Measurements from ENCODE around the gene PARD3. TPM values are rescaled to one million over a fixed set of nuclear protein-coding genes. Genes with fewer than 3 reads are reported as not detected.
"Not testable (repeated sequence)": the region's sequence is repeated elsewhere in the genome, so short reads cannot be mapped to it uniquely, and the experiment has no call there.

Gene PARD3
- total RNA-seq, 1 donor from 2014 or later, result 20.6 TPM

DNA sequence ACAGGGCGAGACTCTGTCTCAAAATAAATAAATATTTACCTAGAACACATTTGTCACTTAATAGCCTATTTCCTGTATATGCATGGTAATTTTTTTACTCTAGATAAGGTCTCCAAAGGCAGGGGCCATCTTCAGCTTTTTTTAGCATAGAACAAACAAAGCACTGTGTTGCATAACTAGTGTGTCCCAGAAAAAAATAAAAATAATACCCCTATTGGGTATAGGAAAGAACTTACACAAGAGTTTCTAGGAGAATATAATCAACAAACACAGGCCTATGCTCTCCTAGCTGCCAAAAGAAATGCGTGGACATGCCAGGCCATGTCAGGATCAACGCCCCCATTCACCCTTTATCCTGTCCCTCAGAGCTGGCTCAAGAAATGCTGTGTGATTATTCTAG, 103.6 kb downstream of the PARD3 start:
- DNase-seq, result no peak

DNA sequence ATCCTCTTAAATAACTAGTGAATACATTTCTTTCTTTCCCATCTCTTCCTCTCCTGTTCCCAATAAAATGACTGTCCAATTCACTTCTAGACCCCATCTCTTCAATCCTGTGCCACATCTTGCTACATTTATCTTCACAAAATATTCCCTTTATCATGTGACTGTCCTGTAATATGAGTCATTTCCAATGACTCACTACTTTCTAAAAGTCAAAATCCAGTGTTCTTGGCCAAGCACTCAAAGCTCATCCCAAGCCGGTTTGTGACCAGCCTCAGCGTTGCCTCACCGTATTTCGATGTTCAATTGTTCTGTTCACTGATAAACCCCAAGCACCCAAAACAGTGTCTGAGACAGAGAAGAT, 104.7 kb downstream of the PARD3 start:
- no peak for DNase-seq

DNA sequence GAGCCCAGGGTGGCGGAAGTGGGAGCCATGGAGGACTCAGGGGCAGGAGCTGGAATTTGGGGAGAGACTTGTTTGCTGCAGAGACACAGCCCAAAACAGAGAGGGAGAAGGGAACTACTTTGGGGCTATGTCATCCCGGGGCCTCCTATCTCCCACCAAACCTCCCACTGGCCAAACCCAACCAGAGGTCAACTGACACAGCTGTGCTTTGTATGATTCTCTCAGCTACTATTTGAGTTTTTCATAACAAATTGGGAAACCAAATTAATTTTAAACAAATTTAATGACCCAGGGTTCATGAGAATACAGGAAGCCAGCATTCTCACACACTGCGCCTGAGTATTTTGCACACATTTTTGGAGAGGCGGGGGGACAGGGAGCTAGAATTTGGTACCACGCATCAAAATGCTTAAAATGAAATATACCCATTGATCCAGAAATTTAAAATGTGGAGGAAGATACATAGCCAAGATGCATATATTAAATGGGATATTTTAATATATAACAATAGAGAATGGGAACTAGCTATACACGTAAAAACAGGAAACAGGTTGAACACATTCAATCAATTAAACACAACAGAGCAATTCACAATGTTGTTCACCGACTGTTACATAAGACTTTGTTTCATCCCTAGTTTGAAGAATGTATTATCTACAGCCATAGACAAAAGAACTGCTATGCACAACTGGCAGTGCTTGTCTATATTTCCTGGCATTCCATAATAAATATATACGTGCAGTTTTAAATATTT, 105.3 kb downstream of the PARD3 start:
- DNase-seq, result no peak

DNA sequence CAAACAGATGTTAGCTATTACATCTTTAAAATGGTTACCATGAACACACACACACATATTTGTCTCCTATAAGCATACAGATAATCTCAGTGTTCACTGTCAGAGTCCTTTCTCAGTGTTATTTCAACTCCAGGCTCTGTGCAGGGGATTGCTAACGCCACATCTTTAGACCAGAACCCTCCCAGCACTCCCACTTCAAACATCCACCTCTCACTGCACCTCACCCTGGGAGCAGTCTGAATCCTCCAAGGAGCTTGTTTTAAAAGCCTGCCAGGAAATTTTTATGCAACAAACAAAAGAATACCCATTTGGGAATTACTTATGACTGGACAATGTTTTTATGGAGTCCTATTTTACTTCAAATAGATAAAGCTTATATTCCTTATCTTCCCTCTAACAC, 107.4 kb downstream of the PARD3 start:
- no peak for DNase-seq

DNA sequence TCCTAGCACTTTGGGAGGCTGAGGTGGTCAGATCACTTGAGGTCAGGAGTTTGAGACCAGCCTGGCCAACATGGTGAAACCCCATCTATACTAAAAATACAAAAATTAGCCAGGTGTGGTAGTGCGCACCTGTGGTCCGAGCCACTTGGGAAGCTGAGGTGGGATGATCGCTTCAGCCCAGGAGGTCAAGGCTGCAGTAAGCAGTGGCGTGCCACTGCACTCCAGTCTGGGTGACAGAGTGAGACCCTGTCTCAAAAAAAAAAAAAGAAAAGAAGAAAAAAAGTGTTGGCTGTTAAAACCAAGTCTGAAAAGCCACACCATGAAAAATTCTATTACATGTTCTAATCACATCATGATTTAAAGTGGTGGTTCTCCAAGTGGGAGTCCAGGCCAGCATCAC, 108.1 kb downstream of the PARD3 start:
- not testable (repeated sequence) for DNase-seq

DNA sequence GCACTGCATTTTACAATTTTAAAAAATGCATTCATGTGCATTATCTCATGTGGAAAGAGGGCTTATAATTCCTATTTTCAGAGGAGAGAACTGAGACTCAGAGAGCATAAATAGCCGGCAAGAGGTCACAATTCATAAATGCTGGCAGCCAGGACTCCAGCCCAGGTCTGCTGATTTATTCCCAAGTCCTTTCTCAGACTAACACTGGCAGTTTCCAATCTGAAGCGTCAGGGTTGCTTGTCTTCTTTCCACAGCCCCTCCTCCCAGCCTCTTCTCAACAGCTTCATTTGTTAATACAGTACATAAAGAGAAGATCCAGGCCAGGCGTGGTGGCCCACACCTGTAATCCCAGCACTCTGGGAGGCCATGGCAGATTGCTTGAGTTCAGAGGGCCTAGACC, 108.9 kb downstream of the PARD3 start:
- no peak for DNase-seq

DNA sequence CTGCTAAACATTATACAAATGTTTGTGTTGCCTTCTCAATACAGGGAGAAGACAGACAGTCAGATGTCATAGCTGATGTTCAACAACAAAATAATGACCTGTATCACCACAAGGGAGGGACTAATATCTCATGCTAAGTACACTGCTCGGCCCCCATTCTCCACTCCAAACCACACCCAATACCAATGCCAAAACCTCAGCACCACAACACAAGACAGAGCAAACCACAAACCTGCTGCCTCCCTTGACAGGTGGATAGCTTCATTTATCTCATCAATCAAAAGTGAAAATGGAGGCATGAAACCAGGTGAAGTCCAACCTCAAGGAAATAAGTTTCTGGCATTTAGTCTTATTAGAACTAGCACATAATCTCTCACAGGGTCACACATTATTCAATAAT, 109.5 kb downstream of the PARD3 start:
- DNase-seq, result no peak

DNA sequence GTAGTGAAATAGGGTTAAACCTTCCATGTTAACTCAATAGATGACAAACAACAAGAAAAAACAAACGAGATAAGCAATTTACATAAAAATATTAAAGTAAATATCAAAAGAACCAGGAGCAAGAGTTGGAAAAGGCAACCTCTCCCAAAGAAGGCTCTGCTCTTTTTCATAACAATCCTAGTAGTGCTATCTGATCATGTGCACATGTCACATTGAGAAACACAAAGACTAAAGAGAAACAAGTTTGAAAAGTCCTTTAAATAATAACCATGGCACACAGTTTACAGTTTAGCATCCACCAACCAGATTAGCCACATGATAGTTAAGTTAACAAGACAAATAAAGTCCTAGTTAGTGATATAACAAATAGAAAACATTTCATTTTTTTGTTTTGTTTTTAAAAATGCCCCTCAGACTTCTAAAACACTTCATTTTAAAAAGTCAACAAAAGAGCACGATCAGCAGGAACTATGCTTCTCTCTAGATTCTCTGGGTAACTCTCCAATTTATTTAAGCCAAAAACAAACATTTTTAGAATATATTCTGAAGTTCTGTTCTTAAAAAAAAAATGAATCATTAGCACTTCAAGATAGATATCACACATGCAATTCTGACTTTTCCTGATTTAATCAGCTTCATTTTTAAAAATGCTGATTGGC, 110.4 kb downstream of the PARD3 start:
- DNase-seq, result no peak

DNA sequence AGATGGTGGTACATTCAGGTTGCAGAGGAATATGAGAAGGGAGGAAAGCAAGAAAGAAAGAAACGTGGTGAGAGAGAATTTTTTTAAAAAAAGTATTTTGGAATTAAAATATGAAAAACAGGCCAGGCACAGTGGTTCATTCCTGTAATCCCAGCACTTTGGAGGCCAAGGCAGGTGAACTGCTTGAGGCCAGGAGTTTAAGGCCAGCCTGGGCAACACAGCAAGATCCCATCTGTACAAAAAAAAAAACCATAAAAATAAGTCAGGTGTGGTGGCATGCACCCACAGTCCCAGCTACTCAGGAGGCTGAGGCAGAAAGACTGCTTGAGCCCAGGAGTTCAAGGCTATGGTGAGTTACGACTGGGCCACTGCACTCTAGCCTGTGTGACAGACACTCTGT, 112.1 kb downstream of the PARD3 start:
- DNase-seq, result no peak

DNA sequence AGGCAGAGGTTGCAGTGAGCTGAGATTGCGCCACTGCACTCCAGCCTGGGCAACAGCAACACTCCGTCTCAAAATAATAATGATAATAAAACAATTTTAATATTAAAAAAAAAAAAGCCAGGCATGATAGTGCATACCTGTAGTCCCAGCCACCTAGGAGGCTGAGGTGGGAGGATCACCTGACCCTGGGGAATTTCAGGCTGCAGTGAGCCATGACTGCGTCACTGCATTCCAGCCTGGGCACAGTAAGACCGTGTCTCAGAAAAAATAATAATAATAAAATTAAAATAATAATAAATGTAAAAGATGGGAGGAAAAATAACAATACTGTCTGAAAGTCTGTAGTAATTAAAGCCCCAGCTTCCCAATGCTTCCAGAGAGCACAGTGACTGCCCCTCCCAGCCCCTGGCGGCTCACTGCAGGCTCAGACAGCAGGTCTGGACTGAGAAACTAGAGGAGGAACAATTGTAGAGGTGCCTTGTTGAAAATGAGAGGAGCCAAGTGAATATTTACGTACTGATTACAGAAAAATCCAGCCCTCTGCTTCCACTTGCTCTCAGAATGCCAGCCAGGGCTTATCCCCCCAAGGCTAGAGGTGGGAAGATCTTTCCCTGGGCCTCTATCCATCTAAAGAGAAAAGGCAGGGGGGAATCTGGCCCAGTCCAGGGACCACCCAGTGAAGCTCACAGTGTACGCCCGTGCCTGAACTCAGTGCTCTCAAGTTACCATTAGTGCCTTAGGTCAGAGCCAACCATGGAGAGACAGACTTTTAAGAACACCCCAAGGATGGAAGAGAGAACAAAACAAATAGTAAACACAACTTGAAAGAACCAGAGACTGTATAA, 112.8 kb downstream of the PARD3 start:
- no peak for DNase-seq

DNA sequence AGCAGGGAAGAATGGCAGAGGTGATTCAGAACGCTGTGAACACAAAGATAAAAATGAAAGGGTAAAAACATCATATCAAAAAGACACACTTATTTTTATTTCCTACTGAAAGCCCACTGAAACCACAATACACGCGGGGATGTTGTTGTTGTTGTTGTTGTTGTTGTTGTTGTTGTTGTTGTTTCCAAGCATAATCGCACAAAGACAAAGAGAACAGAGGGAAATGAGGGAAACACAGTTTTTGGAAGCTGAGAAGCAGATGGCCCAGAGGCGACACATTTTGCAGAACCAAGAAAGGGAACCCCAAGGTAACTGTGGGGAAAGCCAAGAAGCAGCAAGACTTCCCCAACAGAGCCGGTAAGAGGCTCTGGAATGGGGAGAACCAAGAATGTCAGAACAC, 113.9 kb downstream of the PARD3 start:
- no peak for DNase-seq

DNA sequence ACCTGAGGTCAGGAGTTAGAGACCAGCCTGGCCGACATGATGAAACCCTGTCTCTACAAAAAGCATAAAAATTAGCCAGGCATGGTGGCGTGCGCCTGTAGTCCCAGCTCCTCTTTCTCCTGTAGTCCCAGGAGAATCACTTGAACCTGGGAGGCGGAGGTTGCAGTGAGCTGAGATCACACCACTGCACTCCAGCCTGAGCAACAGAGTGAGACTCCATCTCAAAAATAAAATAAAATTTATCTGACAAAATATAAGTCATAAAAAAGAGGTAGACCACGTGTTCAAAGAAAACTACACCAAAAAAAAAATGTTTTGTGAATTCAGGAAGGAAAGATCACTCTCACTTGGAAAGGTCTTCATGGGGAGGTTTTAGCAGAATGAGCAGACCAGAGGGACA, 114.3 kb downstream of the PARD3 start:
- not testable (repeated sequence) for DNase-seq

DNA sequence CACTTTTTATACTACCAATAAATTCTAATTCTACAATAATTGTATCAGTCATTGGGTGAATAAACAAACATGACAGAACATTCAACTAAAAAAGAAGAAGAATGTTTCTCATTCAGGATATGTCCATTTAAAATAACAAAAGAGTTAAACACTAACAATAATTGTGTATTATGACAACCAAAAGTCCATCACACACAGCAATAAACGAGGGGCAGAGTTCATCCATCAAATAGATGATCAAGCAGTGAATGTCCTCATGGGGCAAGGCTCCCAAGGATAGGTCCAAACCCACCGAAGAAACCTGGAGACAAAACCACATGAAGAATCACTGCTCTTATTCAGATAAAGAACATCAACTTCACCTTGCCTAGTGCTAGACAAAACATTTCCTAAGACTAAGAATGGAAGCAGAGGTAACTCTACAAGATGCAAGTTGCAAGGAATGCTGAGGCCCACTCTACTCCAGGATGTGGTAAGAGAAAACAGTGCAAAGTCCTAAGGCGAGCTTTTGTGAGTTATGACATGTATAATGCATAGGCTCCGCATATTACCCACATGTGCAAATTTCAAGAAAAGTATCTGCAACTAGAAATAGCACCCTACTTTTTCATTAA, 115.1 kb downstream of the PARD3 start:
- no peak for DNase-seq

DNA sequence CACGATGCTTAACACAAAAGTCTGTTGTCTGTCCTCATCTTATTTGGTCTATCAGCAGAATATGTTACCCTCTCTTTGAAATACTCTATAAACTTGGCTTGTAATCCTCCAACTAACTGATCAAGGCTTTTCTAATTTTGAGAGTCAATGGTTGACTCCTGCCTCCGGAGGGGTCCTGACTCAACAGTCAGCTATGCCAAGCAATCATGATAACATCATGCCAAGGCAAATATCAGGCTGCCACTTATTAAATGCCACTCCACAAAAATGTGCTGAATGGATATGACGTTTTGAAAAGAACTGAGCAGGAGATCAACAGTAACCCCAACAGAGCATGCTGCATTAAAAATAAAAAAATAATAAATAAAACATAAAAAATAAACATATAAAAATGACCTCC, 116.1 kb downstream of the PARD3 start:
- DNase-seq, result no peak

DNA sequence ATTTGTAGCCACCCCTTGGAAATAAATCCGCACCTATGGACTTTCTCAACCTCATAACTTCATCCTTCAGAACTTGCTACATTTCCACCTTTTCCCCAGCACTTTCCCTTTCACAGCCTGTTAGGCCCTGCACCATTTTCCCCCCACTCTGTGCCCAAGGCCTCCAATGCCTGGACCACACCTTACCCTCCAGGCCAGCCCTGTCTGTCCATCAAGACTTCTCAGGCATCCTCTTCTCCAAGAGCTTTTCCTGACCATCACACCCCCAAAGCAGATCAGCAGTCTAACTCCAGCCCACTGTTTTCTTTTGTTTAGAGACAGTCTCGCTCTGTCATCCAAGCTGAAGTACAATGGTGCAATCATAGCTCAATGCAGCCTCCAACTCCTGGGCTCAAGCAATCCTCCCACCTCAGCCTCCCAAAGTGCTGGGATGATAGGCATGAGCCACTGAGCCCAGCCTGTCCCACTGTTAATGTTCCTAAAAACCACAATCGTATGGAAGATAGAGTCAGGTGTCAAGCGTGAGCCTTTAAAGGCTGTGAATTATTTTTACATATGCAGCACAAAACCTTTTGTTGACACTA, 116.8 kb downstream of the PARD3 start:
- DNase-seq, result no peak

DNA sequence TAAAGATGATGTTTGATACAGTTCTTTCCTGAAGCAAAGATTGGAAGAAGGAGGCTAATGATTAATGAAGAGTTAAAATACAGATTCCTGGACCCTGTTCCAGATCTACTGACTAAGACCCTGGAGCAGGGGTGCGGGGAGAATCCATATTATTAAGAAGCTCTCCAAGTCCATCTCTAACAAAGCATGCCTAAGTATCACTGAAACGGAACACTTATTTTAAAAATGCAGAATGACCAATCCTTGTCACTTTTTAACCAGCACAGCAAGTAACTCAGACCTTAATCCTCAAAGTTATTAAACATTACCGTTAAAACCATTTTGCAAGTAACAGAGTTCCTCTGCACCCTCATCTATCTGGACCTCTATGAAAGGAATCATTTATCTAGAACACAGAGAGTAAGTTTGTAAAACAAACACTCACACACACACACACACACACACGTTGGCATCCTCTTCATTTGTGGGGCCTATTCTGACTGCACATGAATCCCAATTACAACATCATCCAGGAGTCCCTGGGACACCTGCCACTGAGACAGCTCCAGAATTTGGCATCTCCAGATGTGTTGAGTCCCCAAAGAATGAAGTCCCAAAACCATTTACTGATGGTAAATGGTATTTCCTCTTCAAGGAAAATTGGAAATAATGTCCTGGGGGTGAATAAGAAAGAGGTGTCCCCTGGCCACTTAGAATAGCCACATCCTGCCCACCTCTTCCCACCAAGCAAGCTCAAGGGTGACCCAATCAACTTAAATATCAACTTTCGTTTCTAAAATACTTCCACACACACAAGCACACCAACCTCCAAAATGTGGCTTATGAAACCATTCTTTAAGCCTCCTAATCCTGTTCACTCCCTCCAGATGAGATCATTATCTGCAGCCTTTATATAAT, 117.5 kb downstream of the PARD3 start:
- no peak for DNase-seq

DNA sequence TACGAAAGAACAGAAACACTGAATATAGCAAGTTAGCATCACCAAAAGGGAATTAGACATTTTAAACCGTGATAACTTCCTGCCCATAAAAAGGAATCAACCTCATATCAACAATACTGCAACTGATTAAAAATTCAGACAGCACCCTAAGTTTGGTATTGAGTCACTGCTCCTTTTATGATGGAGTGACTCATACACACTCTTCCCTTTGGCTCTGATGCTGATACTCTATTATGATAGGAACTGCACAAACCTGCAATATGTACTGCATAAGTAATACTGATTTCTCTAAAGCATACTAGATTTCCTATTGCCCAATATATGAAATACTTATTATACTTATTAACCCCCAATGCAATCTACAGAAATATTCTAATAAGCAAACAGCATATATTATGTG, 118.7 kb downstream of the PARD3 start:
- no peak for DNase-seq

DNA sequence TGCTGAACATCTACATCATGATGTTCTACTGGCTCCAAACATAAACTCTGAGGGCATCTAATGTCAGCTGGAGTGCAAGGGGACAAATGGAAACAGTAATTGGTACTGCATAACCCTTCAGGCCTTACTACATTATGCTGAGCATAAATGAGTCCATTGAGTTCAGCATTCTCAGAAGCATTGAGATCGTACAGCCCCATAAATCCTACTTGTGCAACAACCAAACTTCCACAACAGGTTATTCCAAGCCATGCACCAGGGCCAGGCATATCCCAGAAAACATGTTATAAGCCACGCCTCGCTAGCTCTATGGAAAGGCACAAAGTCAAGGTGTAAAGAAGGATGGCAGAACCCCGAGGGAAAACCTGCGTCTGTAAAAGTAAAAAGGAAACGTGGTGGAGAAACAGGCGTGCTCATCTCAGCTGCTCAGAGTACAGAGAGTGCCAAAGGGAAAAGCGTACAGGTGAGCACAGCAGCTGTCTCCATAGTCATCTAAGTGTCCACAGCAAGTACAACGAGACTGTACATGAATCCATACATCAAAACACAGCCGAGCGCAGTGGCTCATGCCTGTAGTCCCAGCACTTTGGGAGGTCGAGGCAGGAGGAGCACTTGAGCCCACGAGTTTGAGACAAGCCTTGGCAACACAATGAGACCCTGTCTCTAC, 124.6 kb downstream of the PARD3 start:
- DNase-seq, result no peak

DNA sequence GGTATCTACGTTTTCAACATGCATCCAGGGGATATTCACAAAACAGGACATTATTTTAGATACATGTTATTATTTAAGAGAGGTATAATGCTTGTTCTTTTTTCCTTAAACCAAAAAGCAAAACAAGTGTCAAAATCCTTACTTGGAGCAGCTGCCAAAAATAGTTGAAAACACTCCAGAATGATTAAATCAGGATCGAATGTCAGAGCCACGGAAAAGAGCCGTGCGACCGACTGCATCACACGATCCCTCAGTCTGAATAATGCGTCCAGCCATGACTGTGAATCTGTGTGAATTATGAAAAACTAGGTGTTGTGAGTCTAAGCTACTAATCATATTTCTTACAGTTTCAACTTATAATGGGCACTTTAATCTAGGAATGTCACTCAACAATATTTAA, 126.0 kb downstream of the PARD3 start:
- no peak for DNase-seq

DNA sequence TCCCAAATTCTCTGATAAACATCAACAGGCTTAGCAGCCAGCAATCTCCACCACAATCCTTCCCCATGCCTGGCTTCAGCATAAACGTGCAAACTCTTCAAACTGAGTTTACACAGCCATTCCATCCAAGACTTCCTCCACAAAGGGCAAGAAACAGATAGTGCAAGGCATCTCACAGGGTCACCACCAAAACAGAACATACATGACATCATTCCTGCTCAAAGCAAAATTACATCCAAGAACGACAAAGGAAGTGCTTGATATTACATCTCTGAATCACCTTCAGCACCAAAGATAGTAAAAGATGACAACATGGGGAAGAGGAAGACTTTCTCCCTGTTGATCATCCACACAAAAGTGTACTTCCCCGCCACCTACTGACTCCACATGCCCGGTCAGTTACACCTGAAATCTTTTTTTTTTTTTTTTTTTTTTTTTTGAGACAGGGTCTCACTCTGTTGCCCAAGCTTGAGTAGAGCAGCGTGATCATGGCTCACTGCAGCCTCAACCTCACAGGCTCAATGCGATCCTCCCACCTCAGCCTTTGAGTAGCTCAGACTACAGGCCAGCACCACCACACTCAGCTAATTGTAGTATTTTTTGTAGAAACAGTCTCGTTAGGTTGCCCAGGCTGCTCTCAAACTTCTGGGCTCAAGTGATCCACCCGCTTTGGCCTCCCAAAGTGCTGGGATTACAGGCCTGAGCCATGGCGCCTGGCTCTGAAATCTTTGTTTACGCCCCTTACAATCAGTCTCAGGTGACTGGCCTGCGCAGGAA, 127.5 kb downstream of the PARD3 start:
- DNase-seq, result no peak

All from occipital lobe (tissue), 2 donors.